IPS-NIHi7 (cell line): ENCODE results near the gene MUTYH.
"Not testable (repeated sequence)": the region's sequence is repeated elsewhere in the genome, so short reads cannot be mapped to it uniquely, and the experiment has no call there.

Experiments
- DNase-seq: peaks from one replicate; pipeline ENCODE4 v3.0.0; 2012; ENCODE audit warnings: mixed read lengths; ENCODE audit errors: extremely low spot score

The MUTYH gene

GRCh38 chr1:45322486-45323040 is 17.7 kb downstream of the MUTYH start:
- no peak for DNase-seq

DNA sequence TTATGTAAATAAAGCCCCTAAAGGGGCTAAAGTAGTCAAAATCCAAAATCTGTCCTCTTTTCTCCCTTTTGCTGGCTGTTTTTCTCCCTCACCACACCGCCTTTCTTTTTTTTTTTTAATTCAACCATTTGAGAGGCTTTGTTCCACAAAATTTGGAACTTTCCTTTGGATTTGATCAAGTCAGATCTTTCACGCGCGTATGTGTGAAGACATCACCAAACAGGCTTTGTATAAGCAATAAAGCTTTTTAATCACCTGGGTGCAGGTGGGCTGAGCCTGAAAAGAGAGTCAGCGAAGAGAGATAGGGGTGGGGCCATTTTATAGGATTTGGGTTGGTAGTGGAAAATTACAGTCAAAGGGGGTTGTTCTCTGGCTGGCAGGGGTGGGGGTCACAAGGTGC is 18.8 kb downstream of the MUTYH start:
- DNase-seq: no peak

DNA sequence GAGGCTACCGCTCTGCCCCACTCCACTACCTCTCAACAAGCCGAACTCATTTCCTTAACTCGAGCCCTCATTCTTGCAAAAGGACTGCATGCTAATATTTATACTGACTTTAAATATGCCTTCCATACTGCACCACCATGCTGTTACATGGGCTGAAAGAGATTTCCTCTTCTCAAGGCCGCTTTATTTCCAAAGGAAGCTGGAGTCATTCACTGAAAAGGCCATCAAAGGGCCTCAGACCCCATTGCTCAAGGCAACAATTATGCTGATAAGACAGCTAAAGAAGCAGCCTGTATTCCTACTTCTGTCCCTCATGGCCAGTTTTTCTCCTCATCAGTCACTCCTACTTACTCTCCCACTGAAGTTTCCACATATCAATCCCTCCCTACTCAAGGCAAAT is 20.5 kb downstream of the MUTYH start:
- no peak for DNase-seq

GRCh38 chr1:45317166-45317565 is 23.1 kb downstream of the MUTYH start:
- DNase-seq: peak; percentile 5

GRCh38 chr1:45314266-45314665 is 26.0 kb downstream of the MUTYH start:
- DNase-seq: no peak

DNA sequence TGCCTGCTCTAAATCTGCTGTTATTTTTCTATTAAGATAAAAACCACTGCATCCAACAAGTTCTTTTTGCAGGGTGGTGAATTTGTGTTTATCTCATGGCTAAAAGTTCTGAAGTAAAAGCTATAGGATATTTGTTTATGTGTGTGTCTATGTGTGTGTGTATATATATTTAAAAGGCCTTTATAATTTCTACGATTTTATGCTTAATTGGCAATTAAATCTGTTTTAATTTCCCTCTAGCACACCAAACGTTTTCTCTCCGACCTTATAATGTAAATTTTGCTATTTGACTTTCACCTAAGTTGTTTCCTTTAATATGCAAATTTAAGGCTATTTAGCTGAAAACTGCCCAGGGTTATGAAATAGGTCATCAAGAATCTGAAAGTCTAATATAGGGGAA is 33.3 kb downstream of the MUTYH start:
- no peak for DNase-seq

- no peak for DNase-seq
Observed at GRCh38 chr1:45306319-45306718, 33.9 kb downstream of the MUTYH start.

DNA sequence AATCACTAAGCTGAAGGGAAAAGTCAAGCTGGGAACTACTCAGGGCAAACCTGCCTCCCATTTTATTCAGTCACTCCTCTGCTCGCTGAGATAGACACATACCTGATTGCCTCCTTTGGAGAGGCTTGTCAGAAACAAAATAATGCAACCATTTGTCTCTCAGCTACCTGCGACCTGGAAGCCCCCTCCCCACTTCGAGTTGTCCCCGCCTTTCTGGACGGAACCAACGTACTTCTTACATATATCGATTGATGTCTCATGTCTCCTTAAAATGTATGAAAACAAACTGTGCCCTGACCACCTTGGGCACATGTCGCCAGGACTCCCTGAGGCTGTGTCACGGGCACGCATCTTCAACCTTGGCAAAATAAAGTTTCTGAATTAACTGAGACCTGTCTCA is 35.0 kb downstream of the MUTYH start:
- DNase-seq: no peak

GRCh38 chr1:45304311-45305081 is 35.7 kb downstream of the MUTYH start:
- no peak for DNase-seq

GRCh38 chr1:45303520-45304310 is 36.5 kb downstream of the MUTYH start:
- DNase-seq: peak; percentile 99

DNA sequence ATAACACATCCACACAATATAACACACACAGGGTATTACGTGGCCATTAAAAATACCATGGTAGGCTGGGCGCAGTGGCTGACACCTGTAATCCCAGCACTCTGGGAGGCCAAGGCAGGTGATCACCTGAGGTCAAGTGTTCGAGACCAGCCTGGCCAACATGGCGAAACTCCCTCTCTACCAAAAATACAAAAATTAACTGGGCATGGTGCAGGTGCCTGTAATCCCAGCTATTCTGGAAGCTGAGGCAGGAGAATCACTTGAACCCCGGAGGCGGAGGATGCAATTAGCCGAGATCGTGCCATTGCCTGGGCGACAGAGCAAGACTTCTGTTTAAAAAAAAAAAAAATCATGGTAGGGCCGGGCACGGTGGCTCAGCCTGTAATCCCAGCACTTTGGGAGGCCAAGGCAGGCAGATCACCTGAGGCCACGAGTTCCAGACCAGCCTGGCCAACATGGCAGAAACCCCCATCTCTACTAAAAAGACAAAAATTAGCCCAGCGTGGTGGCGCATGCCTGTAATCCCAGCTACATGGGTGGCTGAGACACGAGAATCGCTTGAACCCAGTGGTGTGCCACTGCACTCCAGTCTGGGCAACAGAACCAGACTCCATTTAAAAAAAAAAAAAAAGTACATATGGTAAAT is 37.6 kb downstream of the MUTYH start:
- DNase-seq: no peak

DNA sequence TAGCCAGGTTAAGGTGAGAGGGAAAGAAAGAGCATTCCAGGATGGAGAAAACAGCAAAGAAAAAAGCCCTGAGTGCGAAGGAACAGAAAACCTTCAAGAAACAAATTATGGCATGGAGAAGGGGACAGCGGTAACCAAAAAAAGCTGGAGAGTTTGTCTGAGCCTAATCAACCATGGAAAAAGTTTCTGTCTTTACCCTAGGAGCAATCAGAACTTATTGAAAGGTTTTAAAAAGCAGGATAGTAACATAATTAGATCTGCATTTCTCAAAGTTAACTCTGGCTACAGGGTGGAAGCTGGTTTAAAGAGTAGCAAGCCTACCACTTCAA is 39.6 kb downstream of the MUTYH start:
- no peak for DNase-seq

DNA sequence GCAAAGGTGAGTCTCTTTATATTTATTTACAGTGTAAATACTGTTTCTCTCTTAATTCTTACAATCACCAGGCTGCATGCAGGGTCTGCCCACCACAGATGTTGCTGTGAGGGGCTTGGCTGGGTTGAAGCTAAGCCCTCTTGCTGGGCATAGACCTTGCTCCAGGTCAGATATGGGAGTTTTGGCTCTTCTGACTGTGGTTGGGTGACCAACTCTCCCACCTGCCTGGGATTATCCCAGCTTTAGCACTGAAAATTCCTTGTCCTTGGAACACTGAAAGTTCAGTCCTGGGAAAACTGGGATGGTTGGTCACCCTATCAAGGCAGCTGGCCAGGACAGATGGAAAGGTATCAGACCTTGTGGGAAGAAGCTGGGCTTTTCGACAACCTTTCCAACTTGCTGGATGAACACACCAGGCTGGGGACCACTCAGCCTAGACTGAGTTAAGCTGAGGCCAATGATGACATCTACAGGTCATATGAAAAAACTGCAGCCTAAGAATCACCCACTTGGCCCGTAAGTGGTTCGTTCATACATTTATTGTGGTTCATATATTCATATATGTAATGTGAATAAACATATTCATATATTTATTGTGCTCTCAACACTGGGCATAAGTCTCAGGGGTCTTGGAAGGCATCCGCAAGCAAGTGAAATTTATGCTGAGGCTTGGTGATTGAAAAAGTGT is 40.1 kb downstream of the MUTYH start:
- peak; percentile 80 for DNase-seq

- no peak for DNase-seq
Observed at GRCh38 chr1:45299296-45299695, 40.9 kb downstream of the MUTYH start.

GRCh38 chr1:45297666-45298356 is 42.4 kb downstream of the MUTYH start:
- DNase-seq: no peak

DNA sequence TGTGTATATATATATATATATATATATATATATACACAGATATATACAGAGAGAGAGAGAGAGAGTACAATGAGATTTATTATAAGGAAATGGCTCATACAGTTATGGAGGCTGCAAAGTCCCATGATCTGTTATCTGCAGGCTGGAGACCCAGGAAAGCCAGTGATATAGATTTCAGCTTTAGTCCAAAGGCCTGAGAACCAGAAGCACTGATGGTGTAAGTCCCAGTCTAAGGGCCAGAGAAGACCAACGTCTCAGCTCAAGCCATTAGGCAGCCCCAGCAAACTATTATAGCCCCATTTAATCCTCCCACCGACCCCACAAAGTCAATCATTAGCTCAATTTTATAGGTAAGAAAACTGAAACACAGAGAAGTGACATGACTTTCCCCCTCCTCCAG is 48.5 kb downstream of the MUTYH start:
- no peak for DNase-seq

DNA sequence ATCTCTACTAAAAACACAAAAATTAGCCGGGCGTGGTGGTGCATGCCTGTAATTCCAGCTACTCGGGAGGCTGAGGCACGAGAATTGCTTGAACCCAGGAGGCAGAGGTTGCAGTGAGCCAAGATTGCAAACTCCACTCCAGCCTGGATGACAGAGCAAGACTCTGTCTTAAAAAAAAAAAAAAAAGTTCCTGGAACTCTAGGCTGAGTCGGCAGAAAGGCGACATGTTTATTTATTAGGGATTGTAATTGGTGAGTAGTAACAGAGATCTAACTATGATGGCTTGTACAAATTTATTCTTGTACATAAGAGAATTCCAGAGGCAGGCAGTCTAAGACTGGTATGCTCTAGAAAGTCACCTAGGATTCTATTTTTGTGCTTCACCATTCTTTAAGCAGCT is 49.2 kb downstream of the MUTYH start:
- not testable (repeated sequence) for DNase-seq

GRCh38 chr1:45286521-45286920 is 53.7 kb downstream of the MUTYH start:
- not testable (repeated sequence) for DNase-seq

DNA sequence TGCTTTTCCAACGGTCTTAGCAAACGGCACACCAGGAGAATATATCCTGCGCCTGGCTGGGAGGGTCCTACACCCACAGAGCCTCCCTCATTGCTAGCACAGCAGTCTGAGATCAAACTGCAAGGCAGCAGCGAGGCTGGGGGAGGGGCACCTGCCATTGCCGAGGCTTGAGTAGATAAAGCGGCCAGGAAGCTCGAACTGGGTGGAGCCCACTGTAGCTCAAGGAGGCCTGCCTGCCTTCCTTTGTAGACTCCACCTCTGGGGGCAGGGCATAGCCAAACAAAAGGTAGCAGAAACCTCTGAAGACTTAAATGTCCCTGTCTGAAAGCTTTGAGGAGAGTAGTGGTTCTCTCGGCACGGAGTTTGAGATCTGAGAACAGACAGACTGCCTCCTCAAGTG is 55.4 kb downstream of the MUTYH start:
- DNase-seq: not testable (repeated sequence)

GRCh38 chr1:45282351-45282750 is 57.9 kb downstream of the MUTYH start:
- no peak for DNase-seq
